Bronchial epithelial cell (primary cell): Measurements from ENCODE around the gene CCND1. TPM values are rescaled to one million over a fixed set of nuclear protein-coding genes. Genes with fewer than 3 reads are reported as not detected.

Experiments used
- DNase-seq: peaks from one replicate; pipeline ENCODE4 v3.0.0-alpha.2; 2010; ENCODE audit warnings: low read depth
- FAIRE-seq: peaks from 2 replicates; lab custom pipeline; 2011; peaks lifted over from hg19 to GRCh38; lab: Jason Lieb, UNC
- H3K27me3 ChIP-seq: 2 replicates; pipeline ENCODE4 v1.5.1; 2011; ENCODE audit warnings: low read length; ENCODE audit not compliant: control insufficient read depth, insufficient read depth
- H3K36me3 ChIP-seq: 2 replicates; pipeline ENCODE4 v1.5.1; 2011; ENCODE audit warnings: low read length; ENCODE audit not compliant: control insufficient read depth, insufficient read depth
- H3K4me3 ChIP-seq: 2 replicates; pipeline ENCODE4 v1.5.1; 2011; ENCODE audit warnings: mild to moderate bottlenecking, low read depth, low read length, control low read depth
- CTCF ChIP-seq: IDR thresholded peaks from 2 replicates; pipeline ENCODE4 v1.5.1; 2011; ENCODE audit warnings: mild to moderate bottlenecking, moderate library complexity, low read length, control low read depth, inconsistent platforms; ENCODE audit not compliant: insufficient read depth, severe bottlenecking
- total RNA-seq: library from RNA; depleted of rRNA; stranded (reverse); fragments of >200 nt; gene quantifications from 2 replicates; pipeline ENCODE4 v1.2.1, GENCODE V29; 2014

CCND1 gene
- total RNA-seq, 1 donor from 2014 or later, result 198 TPM

GRCh38 chr11:69637198-69637940 lies 3.6 kb upstream of the CCND1 start:
- no peaks in the 10 kb centered on the region for H3K27me3 ChIP-seq
- DNase-seq, result no peak
- H3K36me3 ChIP-seq, result no peaks in the 10 kb centered on the region
- no peak for TF ChIP-seq CTCF
- FAIRE-seq, result no peak
- H3K4me3 ChIP-seq, result peak overlapping the region; percentile 61

GRCh38 chr11:69637941-69638871 lies 2.8 kb upstream of the CCND1 start:
- no peaks in the 10 kb centered on the region for H3K36me3 ChIP-seq
- TF ChIP-seq CTCF, result no peak
- no peaks in the 10 kb centered on the region for H3K27me3 ChIP-seq
- H3K4me3 ChIP-seq, result peak overlapping the region; percentile 61
- FAIRE-seq, result no peak
- peak; percentile 33 for DNase-seq

- FAIRE-seq (no peak), DNase-seq (peak; percentile 83)
These were observed 1.8 kb upstream of the CCND1 start for GRCh38 chr11:69638941-69639681.

GRCh38 chr11:69639831-69640230 lies 1.1 kb upstream of the CCND1 start:
- no peak for FAIRE-seq
- H3K36me3 ChIP-seq, result peaks cover 9% of the 10 kb centered on the region

More at GRCh38 chr11:69638941-69639681, 1.8 kb upstream of the CCND1 start:
- TF ChIP-seq CTCF, result no peak
- peaks cover 4% of the 10 kb centered on the region for H3K36me3 ChIP-seq
- H3K27me3 ChIP-seq, result no peaks in the 10 kb centered on the region
- H3K4me3 ChIP-seq, result peak overlapping the region; percentile 61

More at GRCh38 chr11:69639831-69640230, 1.1 kb upstream of the CCND1 start:
- peak overlapping the region; percentile 92 for H3K4me3 ChIP-seq
- no peak for DNase-seq
- no peaks in the 10 kb centered on the region for H3K27me3 ChIP-seq
- TF ChIP-seq CTCF, result no peak
